ENCODE measurements around the gene LRP8.

LRP8 gene

DNA sequence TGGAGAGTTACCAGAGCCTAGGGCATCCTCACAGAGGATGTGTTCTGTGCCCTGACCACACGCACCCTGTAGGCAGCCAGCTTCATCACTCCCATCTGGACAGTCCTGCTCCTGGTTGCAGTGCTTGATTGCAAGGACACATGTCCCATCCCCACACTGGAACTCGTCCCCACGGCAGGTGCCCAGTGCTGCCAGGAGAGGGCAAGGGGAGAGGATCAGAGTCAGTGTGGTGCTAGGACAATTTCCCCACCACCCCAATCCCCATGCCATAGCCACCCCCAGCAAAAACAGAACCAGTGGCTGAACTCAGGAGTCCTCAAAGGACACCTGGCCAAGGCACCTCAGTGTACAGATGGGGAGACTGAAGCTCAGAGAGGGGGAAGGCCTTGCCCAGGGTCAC, 52.3 kb downstream of the LRP8 start:
- Histone ChIP-seq H3K9me3 (ENCODE audit: control insufficient read depth, low read length) (no peaks in the 10 kb centered on the region), H3K4me3 (ENCODE audit: insufficient read depth, low read depth, low read length, poor library complexity, severe bottlenecking) (no peak overlapping the region), H3K4me1 (ENCODE audit: control insufficient read depth, insufficient read depth, low read length, poor library complexity, severe bottlenecking) (no peaks in the 10 kb centered on the region), H3K27ac (ENCODE audit: insufficient read depth, low read length, poor library complexity, severe bottlenecking) (no peak overlapping the region), H3K36me3 (ENCODE audit: control insufficient read depth, insufficient read depth, low read length) (peaks cover 9% of the 10 kb centered on the region), H3K27me3 (replicated peaks; ENCODE audit: control insufficient read depth, insufficient read depth, low read length, poor library complexity, severe bottlenecking) (no peaks in the 10 kb centered on the region)
- DNase-seq: no peak

DNA sequence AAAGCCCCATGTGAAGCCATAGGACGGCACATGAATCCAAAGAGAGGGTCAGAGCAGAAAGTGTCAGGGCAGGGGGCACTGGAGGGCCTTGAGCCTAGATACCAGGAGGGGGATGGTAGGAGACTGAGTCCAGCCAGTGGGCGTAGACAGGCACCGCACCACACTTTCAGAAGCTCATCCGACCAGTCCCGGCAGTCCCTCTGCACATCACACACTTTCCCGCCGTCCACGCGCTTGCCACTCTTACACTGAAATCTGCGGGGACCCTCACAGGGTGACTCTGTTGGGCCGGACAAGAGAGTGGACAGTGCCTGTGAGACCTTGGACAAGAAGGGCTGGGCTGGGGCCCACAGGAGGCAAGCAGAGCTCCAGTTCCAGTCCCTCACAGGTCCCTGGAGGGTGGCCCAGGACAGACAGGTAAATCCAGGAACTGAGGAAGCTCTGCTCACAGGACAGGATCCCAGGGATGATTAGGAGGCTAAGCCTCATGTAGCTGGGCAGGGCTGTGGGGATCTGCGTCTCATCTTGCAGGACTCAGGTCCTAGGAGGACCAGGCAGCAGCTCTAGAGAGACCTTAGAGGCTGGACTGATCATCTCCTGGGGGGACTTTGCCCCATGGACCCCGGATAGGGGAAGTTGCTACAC, 53.2 kb downstream of the LRP8 start:
- peaks cover 5% of the 10 kb centered on the region for H3K36me3 ChIP-seq (ENCODE audit: control insufficient read depth, insufficient read depth, low read length)
- no peaks in the 10 kb centered on the region for H3K4me1 ChIP-seq (ENCODE audit: control insufficient read depth, insufficient read depth, low read length, poor library complexity, severe bottlenecking)

DNA sequence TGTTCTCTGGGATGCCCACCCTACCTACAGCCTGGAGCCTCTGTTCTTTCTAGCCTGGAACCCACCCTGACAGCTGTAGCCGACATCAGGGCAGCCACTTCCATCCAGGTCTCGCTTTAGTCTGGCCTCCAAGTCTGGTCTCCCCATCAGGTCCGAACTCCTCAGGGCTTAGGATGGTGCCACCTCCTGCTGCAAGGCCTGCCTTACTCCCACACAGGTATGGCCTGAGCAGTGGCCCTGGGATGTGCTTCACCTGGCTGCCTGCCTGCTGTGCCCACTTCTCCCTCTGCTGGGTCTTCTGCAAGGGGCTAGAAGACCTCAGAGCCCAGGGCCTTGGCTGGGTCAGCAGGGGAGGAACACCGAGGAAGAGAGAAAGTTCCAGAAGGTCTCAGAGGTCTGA, 53.8 kb downstream of the LRP8 start:
- Histone ChIP-seq H3K36me3 (ENCODE audit: control insufficient read depth, insufficient read depth, low read length) (no peaks in the 10 kb centered on the region), H3K4me3 (ENCODE audit: insufficient read depth, low read depth, low read length, poor library complexity, severe bottlenecking) (no peak overlapping the region), H3K9me3 (ENCODE audit: control insufficient read depth, low read length) (no peaks in the 10 kb centered on the region), H3K27ac (ENCODE audit: insufficient read depth, low read length, poor library complexity, severe bottlenecking) (no peak overlapping the region), H3K27me3 (replicated peaks; ENCODE audit: control insufficient read depth, insufficient read depth, low read length, poor library complexity, severe bottlenecking) (no peaks in the 10 kb centered on the region), H3K4me1 (ENCODE audit: control insufficient read depth, insufficient read depth, low read length, poor library complexity, severe bottlenecking) (no peaks in the 10 kb centered on the region)
- no peak for DNase-seq

More for the DNA sequence above, 53.2 kb downstream of the LRP8 start:
- H3K27ac ChIP-seq (ENCODE audit: insufficient read depth, low read length, poor library complexity, severe bottlenecking): no peak overlapping the region
- no peaks in the 10 kb centered on the region for H3K9me3 ChIP-seq (ENCODE audit: control insufficient read depth, low read length)
- H3K27me3 ChIP-seq (replicated peaks; ENCODE audit: control insufficient read depth, insufficient read depth, low read length, poor library complexity, severe bottlenecking): no peaks in the 10 kb centered on the region
- H3K4me3 ChIP-seq (ENCODE audit: insufficient read depth, low read depth, low read length, poor library complexity, severe bottlenecking): no peak overlapping the region
- DNase-seq: no peak

DNA sequence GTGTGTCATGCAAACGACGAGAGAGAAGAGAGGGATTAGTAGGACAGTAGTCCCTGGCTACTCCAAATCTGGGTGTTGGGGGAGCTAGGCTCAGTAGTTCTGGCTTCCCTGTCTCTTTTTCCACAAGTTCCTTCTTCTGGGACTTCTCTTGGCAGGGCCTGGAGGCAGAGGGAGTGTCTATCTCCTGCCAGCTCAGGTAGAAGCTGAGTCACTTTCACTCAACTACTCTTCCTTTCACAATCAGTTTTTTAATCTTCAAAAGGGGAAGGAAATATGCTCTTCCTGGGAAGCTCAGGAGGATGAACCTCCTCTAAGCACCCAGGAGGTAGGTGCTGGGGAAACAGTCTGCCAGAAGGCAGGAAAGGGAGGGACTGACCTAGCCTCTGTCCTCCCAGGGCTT, 54.3 kb downstream of the LRP8 start:
- H3K36me3 ChIP-seq (ENCODE audit: control insufficient read depth, insufficient read depth, low read length): no peaks in the 10 kb centered on the region
- no peak for DNase-seq

DNA sequence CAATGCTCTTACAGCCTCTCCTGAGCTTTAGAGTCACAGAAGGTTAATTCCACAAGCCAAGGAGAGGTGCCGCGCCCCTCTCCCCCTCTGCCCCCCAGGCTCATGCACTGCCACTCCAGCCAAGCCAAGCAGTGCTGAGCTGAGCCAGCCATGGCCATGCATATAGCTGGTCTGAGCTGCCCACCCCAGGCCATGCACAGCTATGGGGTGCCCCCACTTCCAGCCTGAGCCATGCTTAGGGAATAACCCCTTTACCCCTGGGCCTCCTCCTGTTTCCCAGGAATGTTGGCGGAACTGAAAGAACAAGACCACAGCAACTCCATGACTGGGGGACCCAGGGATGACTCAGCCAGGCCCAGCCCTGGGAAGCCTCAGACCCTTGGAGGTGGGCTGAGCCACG, 55.5 kb downstream of the LRP8 start:
- no peaks in the 10 kb centered on the region for H3K36me3 ChIP-seq (ENCODE audit: control insufficient read depth, insufficient read depth, low read length)
- no peaks in the 10 kb centered on the region for H3K27me3 ChIP-seq (replicated peaks; ENCODE audit: control insufficient read depth, insufficient read depth, low read length, poor library complexity, severe bottlenecking)
- no peak overlapping the region for H3K4me3 ChIP-seq (ENCODE audit: insufficient read depth, low read depth, low read length, poor library complexity, severe bottlenecking)
- no peak overlapping the region for H3K27ac ChIP-seq (ENCODE audit: insufficient read depth, low read length, poor library complexity, severe bottlenecking)
- no peak for DNase-seq
- H3K4me1 ChIP-seq (ENCODE audit: control insufficient read depth, insufficient read depth, low read length, poor library complexity, severe bottlenecking): no peaks in the 10 kb centered on the region
- no peaks in the 10 kb centered on the region for H3K9me3 ChIP-seq (ENCODE audit: control insufficient read depth, low read length)

More for the DNA sequence above, 54.3 kb downstream of the LRP8 start:
- H3K27ac ChIP-seq (ENCODE audit: insufficient read depth, low read length, poor library complexity, severe bottlenecking): no peak overlapping the region
- H3K4me1 ChIP-seq (ENCODE audit: control insufficient read depth, insufficient read depth, low read length, poor library complexity, severe bottlenecking): no peaks in the 10 kb centered on the region
- no peaks in the 10 kb centered on the region for H3K9me3 ChIP-seq (ENCODE audit: control insufficient read depth, low read length)
- H3K4me3 ChIP-seq (ENCODE audit: insufficient read depth, low read depth, low read length, poor library complexity, severe bottlenecking): no peak overlapping the region
- H3K27me3 ChIP-seq (replicated peaks; ENCODE audit: control insufficient read depth, insufficient read depth, low read length, poor library complexity, severe bottlenecking): no peaks in the 10 kb centered on the region

DNA sequence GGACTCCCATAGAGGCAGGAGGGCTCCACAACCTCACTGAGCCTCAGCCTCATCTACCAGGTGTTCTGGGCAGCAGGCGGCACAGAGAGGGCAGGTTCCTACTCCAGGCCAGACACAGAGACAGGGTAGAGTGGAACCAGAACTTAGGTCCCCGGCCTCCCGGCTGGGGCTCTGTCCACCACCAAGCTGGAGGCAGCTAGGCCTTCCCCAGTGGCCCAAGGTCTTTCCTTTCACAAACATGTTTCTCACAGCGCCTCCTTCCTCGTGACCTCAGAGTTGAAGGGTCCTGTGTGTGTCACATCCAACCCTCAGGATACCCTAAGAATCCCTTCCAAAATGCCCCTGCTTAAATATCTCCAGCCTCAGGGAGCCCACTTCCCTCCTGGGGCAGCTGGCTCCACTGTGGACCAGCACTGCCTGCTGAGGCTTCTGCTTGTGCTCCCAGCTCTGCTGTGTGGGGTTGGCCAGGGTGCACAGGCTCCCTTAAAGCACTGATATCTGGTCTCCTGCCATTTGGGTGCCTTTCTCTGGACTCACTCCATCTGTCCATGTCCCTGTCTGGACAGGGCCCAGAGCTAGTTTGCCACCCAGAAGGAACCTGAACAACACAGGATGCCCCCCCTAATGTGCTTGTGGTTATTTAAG, 56.3 kb downstream of the LRP8 start:
- Histone ChIP-seq H3K4me1 (ENCODE audit: control insufficient read depth, insufficient read depth, low read length, poor library complexity, severe bottlenecking) (no peaks in the 10 kb centered on the region), H3K9me3 (ENCODE audit: control insufficient read depth, low read length) (no peaks in the 10 kb centered on the region), H3K27ac (ENCODE audit: insufficient read depth, low read length, poor library complexity, severe bottlenecking) (no peak overlapping the region), H3K36me3 (ENCODE audit: control insufficient read depth, insufficient read depth, low read length) (no peaks in the 10 kb centered on the region), H3K4me3 (ENCODE audit: insufficient read depth, low read depth, low read length, poor library complexity, severe bottlenecking) (no peak overlapping the region), H3K27me3 (replicated peaks; ENCODE audit: control insufficient read depth, insufficient read depth, low read length, poor library complexity, severe bottlenecking) (no peaks in the 10 kb centered on the region)
- no peak for DNase-seq

DNA sequence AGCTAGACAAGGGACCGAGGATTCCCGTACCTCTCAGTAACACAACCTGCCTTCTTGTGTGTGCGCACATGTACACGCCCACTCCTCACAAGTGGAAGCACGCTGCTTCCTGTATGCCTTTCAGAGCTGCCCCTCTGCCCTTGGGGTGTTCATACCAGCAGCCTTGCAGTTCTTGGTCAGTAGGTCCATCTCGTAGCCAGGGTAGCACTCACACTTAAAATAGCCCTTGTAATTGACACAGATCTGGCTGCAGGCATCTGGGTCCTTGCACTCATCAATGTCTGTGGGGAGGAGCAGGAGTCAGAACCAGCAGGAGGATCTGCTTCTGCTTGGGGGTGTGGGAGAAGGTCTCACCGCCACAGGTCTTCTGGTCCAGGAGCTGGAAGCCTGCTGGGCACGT, 57.0 kb downstream of the LRP8 start:
- H3K27ac ChIP-seq (ENCODE audit: insufficient read depth, low read length, poor library complexity, severe bottlenecking): no peak overlapping the region
- no peak for DNase-seq
- peaks cover 2% of the 10 kb centered on the region for H3K36me3 ChIP-seq (ENCODE audit: control insufficient read depth, insufficient read depth, low read length)
- H3K4me1 ChIP-seq (ENCODE audit: control insufficient read depth, insufficient read depth, low read length, poor library complexity, severe bottlenecking): no peaks in the 10 kb centered on the region
- no peaks in the 10 kb centered on the region for H3K27me3 ChIP-seq (replicated peaks; ENCODE audit: control insufficient read depth, insufficient read depth, low read length, poor library complexity, severe bottlenecking)
- no peak overlapping the region for H3K4me3 ChIP-seq (ENCODE audit: insufficient read depth, low read depth, low read length, poor library complexity, severe bottlenecking)
- H3K9me3 ChIP-seq (ENCODE audit: control insufficient read depth, low read length): no peaks in the 10 kb centered on the region

DNA sequence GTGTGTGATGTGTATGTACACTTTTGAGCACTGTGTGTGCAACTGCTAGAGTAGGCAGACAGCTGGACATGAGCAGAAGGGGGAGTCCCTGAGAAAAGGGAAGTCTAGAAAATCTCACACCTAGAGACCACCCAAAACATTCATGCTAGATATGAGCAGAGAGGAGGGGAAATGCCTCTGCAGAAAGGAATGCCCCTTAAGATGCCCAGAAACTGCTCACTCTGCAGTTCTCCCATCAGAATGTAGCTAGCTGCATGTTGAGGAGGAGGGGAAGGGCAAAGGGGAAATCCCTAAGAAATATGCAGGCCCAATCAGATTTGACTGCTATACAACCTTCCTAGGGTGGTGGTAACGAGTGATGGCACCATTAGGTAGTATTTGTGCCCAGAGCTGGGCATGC, 57.8 kb downstream of the LRP8 start:
- H3K4me1 ChIP-seq (ENCODE audit: control insufficient read depth, insufficient read depth, low read length, poor library complexity, severe bottlenecking): no peaks in the 10 kb centered on the region
- peaks cover 9% of the 10 kb centered on the region for H3K36me3 ChIP-seq (ENCODE audit: control insufficient read depth, insufficient read depth, low read length)
- no peak overlapping the region for H3K4me3 ChIP-seq (ENCODE audit: insufficient read depth, low read depth, low read length, poor library complexity, severe bottlenecking)
- H3K27ac ChIP-seq (ENCODE audit: insufficient read depth, low read length, poor library complexity, severe bottlenecking): no peak overlapping the region
- H3K9me3 ChIP-seq (ENCODE audit: control insufficient read depth, low read length): no peaks in the 10 kb centered on the region
- DNase-seq: no peak
- no peaks in the 10 kb centered on the region for H3K27me3 ChIP-seq (replicated peaks; ENCODE audit: control insufficient read depth, insufficient read depth, low read length, poor library complexity, severe bottlenecking)

DNA sequence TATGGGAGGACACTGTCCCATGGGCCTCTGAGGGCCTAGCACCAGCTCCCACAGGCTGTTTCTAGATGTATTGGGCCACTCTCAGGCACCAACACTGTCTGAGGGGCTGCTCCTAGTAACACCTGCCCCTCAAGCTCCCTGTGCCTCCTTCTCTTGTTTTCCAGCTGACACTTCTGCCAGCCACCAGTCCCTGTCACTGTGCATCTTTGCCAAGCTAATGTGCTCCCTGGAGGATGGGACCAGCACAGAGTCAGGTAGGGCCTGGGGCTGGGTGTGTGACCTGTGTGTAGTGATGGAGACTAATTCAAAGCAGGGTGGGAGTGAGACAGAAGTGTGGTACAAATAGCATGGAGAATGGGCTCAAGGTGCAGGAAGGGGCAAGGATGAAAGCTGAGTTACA, 60.1 kb downstream of the LRP8 start:
- no peaks in the 10 kb centered on the region for H3K9me3 ChIP-seq (ENCODE audit: control insufficient read depth, low read length)
- peaks cover 31% of the 10 kb centered on the region for H3K36me3 ChIP-seq (ENCODE audit: control insufficient read depth, insufficient read depth, low read length)
- no peaks in the 10 kb centered on the region for H3K27me3 ChIP-seq (replicated peaks; ENCODE audit: control insufficient read depth, insufficient read depth, low read length, poor library complexity, severe bottlenecking)
- H3K27ac ChIP-seq (ENCODE audit: insufficient read depth, low read length, poor library complexity, severe bottlenecking): no peak overlapping the region
- DNase-seq: no peak
- no peak overlapping the region for H3K4me3 ChIP-seq (ENCODE audit: insufficient read depth, low read depth, low read length, poor library complexity, severe bottlenecking)
- no peaks in the 10 kb centered on the region for H3K4me1 ChIP-seq (ENCODE audit: control insufficient read depth, insufficient read depth, low read length, poor library complexity, severe bottlenecking)

DNA sequence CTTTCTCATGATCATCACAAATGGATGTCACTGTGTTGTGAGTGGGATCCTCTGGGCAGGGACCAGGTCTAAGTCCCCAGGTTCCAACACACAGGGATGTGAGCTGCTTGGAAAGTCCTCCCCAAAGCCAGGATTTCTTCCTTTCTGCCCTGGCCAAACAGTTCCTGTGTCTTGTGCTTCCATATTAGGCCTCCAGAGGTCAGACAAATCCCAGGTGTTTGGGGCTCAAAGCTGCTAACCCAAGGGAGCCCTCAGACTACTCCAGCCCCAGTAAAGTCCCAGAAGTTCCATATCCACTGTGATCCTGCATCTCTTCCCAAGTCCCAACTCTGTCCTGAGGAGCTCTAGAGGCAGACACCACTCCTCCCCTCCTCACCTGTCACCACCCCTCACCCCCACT, 61.8 kb downstream of the LRP8 start:
- Histone ChIP-seq H3K4me1 (ENCODE audit: control insufficient read depth, insufficient read depth, low read length, poor library complexity, severe bottlenecking) (no peaks in the 10 kb centered on the region), H3K27me3 (replicated peaks; ENCODE audit: control insufficient read depth, insufficient read depth, low read length, poor library complexity, severe bottlenecking) (no peaks in the 10 kb centered on the region), H3K9me3 (ENCODE audit: control insufficient read depth, low read length) (no peaks in the 10 kb centered on the region), H3K36me3 (ENCODE audit: control insufficient read depth, insufficient read depth, low read length) (peaks cover 45% of the 10 kb centered on the region), H3K4me3 (ENCODE audit: insufficient read depth, low read depth, low read length, poor library complexity, severe bottlenecking) (no peak overlapping the region), H3K27ac (ENCODE audit: insufficient read depth, low read length, poor library complexity, severe bottlenecking) (no peak overlapping the region)
- DNase-seq: no peak

Data from effector memory CD4-positive, alpha-beta T cell (primary cell).